Osteoblast (primary cell): ENCODE results near the gene QRICH1. TPM values are rescaled to one million over a fixed set of nuclear protein-coding genes. Genes with fewer than 3 reads are reported as not detected.
A peak's percentile ranks its signal among the peaks of the same experiment; 100 is the strongest.

Experiments used
- DNase-seq: peaks from one replicate; pipeline ENCODE4 v3.0.0; 2011; ENCODE audit warnings: low spot score, mixed read lengths; ENCODE audit not compliant: insufficient read length; ENCODE audit errors: missing footprints
- H2AFZ ChIP-seq: 2 replicates; pipeline ENCODE4 v1.6.0; 2011; ENCODE audit warnings: mild to moderate bottlenecking, low read length
- H3K27ac ChIP-seq: 2 replicates; pipeline ENCODE4 v1.5.1; 2011; ENCODE audit warnings: mild to moderate bottlenecking, low read depth, low read length, moderate library complexity
- H3K27me3 ChIP-seq: 2 replicates; pipeline ENCODE4 v1.6.0; 2012; ENCODE audit warnings: mild to moderate bottlenecking, control low read depth, inconsistent platforms, low read length, moderate library complexity; ENCODE audit not compliant: insufficient read depth
- H3K36me3 ChIP-seq: 2 replicates; pipeline ENCODE4 v1.5.1; 2011; ENCODE audit warnings: mild to moderate bottlenecking, low read length, control low read depth, moderate library complexity; ENCODE audit not compliant: insufficient read depth
- H3K4me1 ChIP-seq: 2 replicates; pipeline ENCODE4 v1.5.1; 2011; ENCODE audit warnings: mild to moderate bottlenecking, low read length, control low read depth, moderate library complexity; ENCODE audit not compliant: insufficient read depth
- H3K4me2 ChIP-seq: 2 replicates; pipeline ENCODE4 v1.6.0; 2011; ENCODE audit warnings: mild to moderate bottlenecking, low read length; ENCODE audit not compliant: insufficient read depth
- H3K4me3 ChIP-seq: fragments of 200-600 bp; sonication (generic); 3 replicates; pipeline ENCODE4 v1.5.1; 2012; ENCODE audit warnings: mild to moderate bottlenecking, low read length, inconsistent platforms; ENCODE audit not compliant: insufficient read depth
- H3K79me2 ChIP-seq: 2 replicates; pipeline ENCODE4 v1.6.0; 2012; ENCODE audit warnings: mild to moderate bottlenecking, low read length, control low read depth, inconsistent platforms; ENCODE audit not compliant: insufficient read depth
- H3K9me3 ChIP-seq: 2 replicates; pipeline ENCODE4 v1.5.1; 2011; ENCODE audit warnings: low read depth, low read length, control low read depth
- H4K20me1 ChIP-seq: 2 replicates; pipeline ENCODE4 v1.6.0; 2012; ENCODE audit warnings: mild to moderate bottlenecking, low read length, control low read depth; ENCODE audit not compliant: insufficient read depth
- CTCF ChIP-seq: IDR thresholded peaks from 2 replicates; pipeline ENCODE4 v1.5.1; 2011; ENCODE audit warnings: mild to moderate bottlenecking, low read depth, low read length, moderate library complexity; ENCODE audit errors: extremely low read depth
- total RNA-seq: library from RNA; depleted of rRNA; stranded (reverse); fragments of >200 nt; gene quantifications from 2 replicates; pipeline ENCODE4 v1.2.3, GENCODE V29; 2012

The QRICH1 gene
- total RNA-seq, 1 donor, result 167 TPM

GRCh38 chr3:49134471-49135265 is 40.8 kb upstream of the QRICH1 start:
- H3K4me3 ChIP-seq, result no peak overlapping the region
- no peak for TF ChIP-seq CTCF
- H4K20me1 ChIP-seq, result peaks cover 21% of the 10 kb centered on the region
- H3K36me3 ChIP-seq, result peaks cover 23% of the 10 kb centered on the region
- peak overlapping the region; percentile 99 for H3K4me2 ChIP-seq
- peaks cover 32% of the 10 kb centered on the region for H3K79me2 ChIP-seq
- H3K27me3 ChIP-seq, result peaks cover 4% of the 10 kb centered on the region
- DNase-seq, result peak; percentile 85
- no peak overlapping the region for H2AFZ ChIP-seq
- H3K9me3 ChIP-seq, result no peaks in the 10 kb centered on the region
- no peak overlapping the region for H3K27ac ChIP-seq
- H3K4me1 ChIP-seq, result peaks cover 16% of the 10 kb centered on the region

GRCh38 chr3:49133226-49133951 is 39.5 kb upstream of the QRICH1 start:
- H3K4me2 ChIP-seq, result peak overlapping the region; percentile 99
- H3K36me3 ChIP-seq, result peaks cover 36% of the 10 kb centered on the region
- peak overlapping the region; percentile 88 for H3K27ac ChIP-seq
- H3K79me2 ChIP-seq, result peaks cover 44% of the 10 kb centered on the region
- DNase-seq, result peak; percentile 98
- H3K9me3 ChIP-seq, result no peaks in the 10 kb centered on the region
- H3K4me1 ChIP-seq, result peaks cover 16% of the 10 kb centered on the region
- H2AFZ ChIP-seq, result peak overlapping the region; percentile 99
- H3K4me3 ChIP-seq, result peak overlapping the region; percentile 99
- H3K27me3 ChIP-seq, result peaks cover 4% of the 10 kb centered on the region
- TF ChIP-seq CTCF, result no peak
- H4K20me1 ChIP-seq, result peaks cover 26% of the 10 kb centered on the region

GRCh38 chr3:49132437-49133225 is 38.8 kb upstream of the QRICH1 start, which contains the start of gene LAMB2:
LAMB2 (minus strand) TSS chr3:49133050; CDS start chr3:49132867, 183 bp downstream.
- peak within 1 kb of the TSS; percentile 99 for H3K4me2 ChIP-seq
- H3K27ac ChIP-seq, result peak within 1 kb of the TSS; percentile 88
- H3K4me1 ChIP-seq, result peaks cover 16% of the 10 kb centered on the region
- H3K27me3 ChIP-seq, result no peaks in the 10 kb centered on the region
- peaks cover 42% of the 10 kb centered on the region for H3K36me3 ChIP-seq
- peaks cover 44% of the 10 kb centered on the region for H3K79me2 ChIP-seq
- peaks cover 26% of the 10 kb centered on the region for H4K20me1 ChIP-seq
- no peak for TF ChIP-seq CTCF
- H2AFZ ChIP-seq, result peak within 1 kb of the TSS; percentile 99
- H3K4me3 ChIP-seq, result peak within 1 kb of the TSS; percentile 99
- DNase-seq, result peak; percentile 94
- no peaks in the 10 kb centered on the region for H3K9me3 ChIP-seq
